DOHH2 (cell line): ENCODE data around the gene ITPR3.

Experiments
- EZH2phosphoT487 ChIP-seq: fragments of 200-600 bp; sonication (generic); IDR thresholded peaks from 2 replicates; pipeline ENCODE4 v1.6.1; 2017; ENCODE audit warnings: borderline replicate concordance, mild to moderate bottlenecking, antibody characterized with exemption, low read length, moderate library complexity, mixed read lengths
- TF ChIP-seq, protein P1 (sequence below): fragments of 200-600 bp; sonication (generic); IDR thresholded peaks from one replicate; pipeline ENCODE4 v1.5.1; 2014; ENCODE audit warnings: antibody characterized with exemption, mild to moderate bottlenecking, low read depth, low read length; ENCODE audit not compliant: poor library complexity, severe bottlenecking

GRCh38 chr6:33731751-33732282 lies 110.7 kb downstream of the ITPR3 start:
- TF ChIP-seq, protein P1, sequence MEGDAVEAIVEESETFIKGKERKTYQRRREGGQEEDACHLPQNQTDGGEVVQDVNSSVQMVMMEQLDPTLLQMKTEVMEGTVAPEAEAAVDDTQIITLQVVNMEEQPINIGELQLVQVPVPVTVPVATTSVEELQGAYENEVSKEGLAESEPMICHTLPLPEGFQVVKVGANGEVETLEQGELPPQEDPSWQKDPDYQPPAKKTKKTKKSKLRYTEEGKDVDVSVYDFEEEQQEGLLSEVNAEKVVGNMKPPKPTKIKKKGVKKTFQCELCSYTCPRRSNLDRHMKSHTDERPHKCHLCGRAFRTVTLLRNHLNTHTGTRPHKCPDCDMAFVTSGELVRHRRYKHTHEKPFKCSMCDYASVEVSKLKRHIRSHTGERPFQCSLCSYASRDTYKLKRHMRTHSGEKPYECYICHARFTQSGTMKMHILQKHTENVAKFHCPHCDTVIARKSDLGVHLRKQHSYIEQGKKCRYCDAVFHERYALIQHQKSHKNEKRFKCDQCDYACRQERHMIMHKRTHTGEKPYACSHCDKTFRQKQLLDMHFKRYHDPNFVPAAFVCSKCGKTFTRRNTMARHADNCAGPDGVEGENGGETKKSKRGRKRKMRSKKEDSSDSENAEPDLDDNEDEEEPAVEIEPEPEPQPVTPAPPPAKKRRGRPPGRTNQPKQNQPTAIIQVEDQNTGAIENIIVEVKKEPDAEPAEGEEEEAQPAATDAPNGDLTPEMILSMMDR: no peak
- TF ChIP-seq EZH2phosphoT487: no peak
